Memory B cell (primary cell): ENCODE results near the gene MYRF.

ENCODE experiments used
- ATAC-seq: fragments of 150-1000 bp; cut with Tn5 transposase; 2 replicates; pipeline ENCODE4 v1.10.0; 2021; ENCODE audit warnings: low read depth, mild to moderate bottlenecking, moderate library complexity
- DNase-seq, 2 donors: peaks; one replicate each; pipeline ENCODE4 v3.0.0; 2022; ENCODE audit warnings: low spot score in 2 of 2
- H3K27ac Mint-ChIP-seq: one replicate; pipeline ENCODE4 v1.8.0; 2022; ENCODE audit warnings: mild to moderate bottlenecking, moderate library complexity, mixed read lengths
- H3K27me3 Mint-ChIP-seq: one replicate; pipeline ENCODE4 v1.8.0; 2022; ENCODE audit warnings: mixed read lengths
- H3K36me3 Mint-ChIP-seq: one replicate; pipeline ENCODE4 v1.8.0; 2022; ENCODE audit warnings: mild to moderate bottlenecking, mixed read lengths
- H3K4me1 Mint-ChIP-seq: one replicate; pipeline ENCODE4 v1.8.0; 2022; ENCODE audit warnings: mixed read lengths
- H3K4me3 Mint-ChIP-seq: one replicate; pipeline ENCODE4 v1.8.0; 2022; ENCODE audit warnings: mild to moderate bottlenecking, moderate library complexity, mixed read lengths
- H3K9me3 Mint-ChIP-seq: one replicate; pipeline ENCODE4 v1.8.0; 2022; ENCODE audit warnings: mixed read lengths

The MYRF gene

DNA sequence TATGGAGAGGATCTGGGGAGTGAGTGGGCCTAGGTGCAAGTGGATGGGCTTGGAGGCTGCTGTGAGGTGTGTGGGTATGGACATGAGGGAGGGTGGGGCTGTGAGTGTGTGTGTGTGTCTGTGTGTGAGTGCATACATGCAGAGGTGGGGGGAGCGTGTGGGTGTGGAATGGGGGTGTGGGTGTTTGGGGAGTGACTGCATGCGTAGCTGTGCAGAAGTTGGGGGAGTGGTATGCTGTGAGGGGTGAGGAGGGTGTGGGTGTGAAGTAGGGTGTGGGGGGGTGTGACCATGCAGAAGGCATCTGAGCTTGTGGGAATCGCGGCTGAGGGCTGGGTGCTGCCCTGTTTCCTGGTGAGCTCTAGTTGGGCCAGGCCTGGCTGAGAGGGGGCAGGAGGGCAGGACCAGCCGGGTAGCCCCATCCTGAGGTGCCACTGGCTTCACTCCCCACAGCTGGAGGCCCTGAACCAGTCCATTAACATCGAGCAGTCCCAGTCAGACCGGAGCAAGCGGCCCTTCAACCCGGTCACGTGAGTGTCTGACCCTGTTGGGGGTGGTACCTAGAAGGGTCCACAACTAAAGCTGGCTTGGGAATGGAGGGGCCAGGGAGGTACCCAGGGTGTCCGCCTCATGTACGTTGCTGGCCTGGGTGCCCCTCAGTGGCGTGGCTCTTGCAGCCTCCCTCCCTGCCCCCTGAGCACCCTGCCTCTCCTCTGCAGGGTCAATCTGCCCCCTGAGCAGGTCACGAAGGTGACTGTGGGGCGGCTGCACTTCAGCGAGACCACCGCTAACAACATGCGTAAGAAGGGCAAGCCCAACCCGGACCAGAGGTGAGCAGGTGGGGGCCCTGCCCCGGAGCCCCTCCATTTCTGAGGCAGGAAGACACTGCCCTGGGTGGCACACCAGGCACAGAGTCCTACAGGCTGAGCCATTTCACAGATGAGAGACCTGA, 23.4 kb downstream of the MYRF start:
- Mint-ChIP-seq H3K36me3 (no peaks in the 10 kb centered on the region), H3K9me3 (no peaks in the 10 kb centered on the region), H3K4me3 (peak overlapping the region; percentile 17), H3K4me1 (peaks cover 4% of the 10 kb centered on the region), H3K27me3 (peaks cover 14% of the 10 kb centered on the region), H3K27ac (no peak overlapping the region)
- no peak for DNase-seq
- no peak for ATAC-seq

DNA sequence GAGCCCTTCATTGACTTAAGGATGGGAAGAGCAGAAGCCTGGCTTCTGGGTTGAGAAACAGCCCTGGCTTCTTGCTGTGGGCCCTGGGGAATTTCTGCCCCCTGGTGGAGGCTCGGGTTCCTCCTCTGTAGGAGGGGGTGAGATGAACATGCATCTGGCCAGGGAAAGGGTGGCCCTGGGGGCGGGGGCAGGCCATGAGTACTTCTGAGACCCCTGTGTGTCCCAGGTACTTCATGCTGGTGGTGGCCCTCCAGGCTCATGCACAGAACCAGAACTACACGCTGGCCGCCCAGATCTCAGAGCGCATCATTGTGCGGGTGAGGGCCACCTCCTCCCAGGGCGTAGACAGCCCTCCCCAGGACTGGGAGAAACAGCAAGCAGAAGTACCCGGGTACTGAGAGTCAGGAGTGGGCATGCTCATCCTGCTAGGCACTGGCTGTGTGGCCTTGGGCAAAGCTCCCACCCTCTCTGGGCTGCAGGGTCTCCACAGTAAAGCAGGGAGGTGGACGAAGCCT, 24.2 kb downstream of the MYRF start:
- DNase-seq: peak; percentile 41 to 57
- Mint-ChIP-seq H3K27me3 (peaks cover 14% of the 10 kb centered on the region), H3K9me3 (no peaks in the 10 kb centered on the region), H3K36me3 (no peaks in the 10 kb centered on the region), H3K27ac (no peak overlapping the region), H3K4me1 (peaks cover 2% of the 10 kb centered on the region), H3K4me3 (peak overlapping the region; percentile 53)
- ATAC-seq: peak; percentile 70

DNA sequence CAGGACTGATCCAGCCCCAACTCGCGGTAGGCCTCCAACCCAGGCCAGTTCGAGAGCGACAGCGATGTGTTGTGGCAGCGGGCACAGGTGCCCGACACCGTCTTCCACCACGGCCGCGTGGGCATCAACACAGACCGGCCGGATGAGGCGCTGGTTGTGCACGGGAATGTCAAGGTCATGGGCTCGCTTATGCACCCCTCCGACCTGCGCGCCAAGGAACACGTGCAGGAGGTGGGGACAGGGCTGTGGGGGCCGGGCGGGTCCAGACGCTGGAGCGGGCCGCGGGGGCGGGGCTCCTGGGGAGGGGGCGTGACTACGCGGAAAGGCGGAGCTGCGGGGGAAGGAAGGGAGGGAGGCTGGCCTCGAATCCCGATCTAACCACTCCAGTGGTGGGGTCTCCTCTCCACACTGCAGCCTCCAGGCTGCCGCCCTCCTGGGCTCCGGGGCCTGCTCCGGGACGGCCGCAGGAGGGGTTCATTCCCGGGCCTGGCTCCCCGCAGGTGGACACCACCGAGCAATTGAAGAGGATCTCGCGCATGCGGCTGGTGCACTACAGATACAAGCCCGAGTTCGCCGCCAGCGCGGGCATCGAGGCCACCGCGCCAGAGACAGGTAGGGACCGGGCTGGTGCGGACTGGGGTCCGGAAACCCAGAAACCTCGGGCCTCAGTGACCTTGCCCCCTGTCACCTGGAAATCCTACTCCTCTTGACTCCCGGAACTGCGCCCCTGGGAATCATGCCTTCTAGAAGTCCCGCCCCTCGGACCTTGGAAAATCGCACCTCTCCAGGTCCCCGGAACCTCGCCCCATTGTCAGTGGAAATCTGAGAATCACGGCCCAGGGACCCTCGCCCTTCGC, 25.0 kb downstream of the MYRF start:
- peaks cover 14% of the 10 kb centered on the region for H3K27me3 Mint-ChIP-seq
- peak; percentile 71 for ATAC-seq
- H3K4me3 Mint-ChIP-seq: peak overlapping the region; percentile 57
- no peaks in the 10 kb centered on the region for H3K9me3 Mint-ChIP-seq
- H3K4me1 Mint-ChIP-seq: peaks cover 2% of the 10 kb centered on the region
- no peak overlapping the region for H3K27ac Mint-ChIP-seq
- peak; percentile 40 to 43 for DNase-seq
- no peaks in the 10 kb centered on the region for H3K36me3 Mint-ChIP-seq

DNA sequence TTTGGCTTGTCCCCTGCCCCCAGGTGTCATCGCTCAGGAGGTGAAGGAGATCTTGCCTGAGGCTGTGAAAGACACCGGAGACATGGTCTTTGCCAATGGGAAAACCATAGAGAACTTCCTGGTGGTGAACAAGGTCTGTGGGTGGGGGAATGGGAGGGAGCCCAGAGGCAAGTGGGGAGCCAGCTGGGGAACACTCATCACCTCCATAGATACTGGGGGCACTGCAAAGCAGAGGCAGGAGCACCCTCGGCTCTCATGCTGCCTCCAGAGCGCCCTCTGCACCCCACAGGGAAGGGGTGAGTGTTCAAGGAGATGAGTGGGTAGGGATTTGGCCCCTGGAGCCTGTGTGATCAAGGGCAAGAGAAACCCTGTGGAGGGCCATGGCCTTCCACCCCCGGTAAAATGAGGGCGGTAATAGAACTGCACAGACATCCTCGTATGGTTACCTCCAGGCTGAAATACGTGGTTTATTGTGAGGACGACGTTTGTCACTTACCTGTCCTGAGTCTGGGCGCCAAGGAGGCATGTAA, 26.0 kb downstream of the MYRF start:
- ATAC-seq (no peak), DNase-seq (no peak)
- Mint-ChIP-seq H3K27me3 (peaks cover 13% of the 10 kb centered on the region), H3K4me1 (peaks cover 2% of the 10 kb centered on the region), H3K4me3 (no peak overlapping the region), H3K27ac (no peak overlapping the region), H3K9me3 (no peaks in the 10 kb centered on the region), H3K36me3 (no peaks in the 10 kb centered on the region)

GRCh38 chr11:61778920-61779650, 26.6 kb downstream of the MYRF start:
- Mint-ChIP-seq H3K4me3 (no peak overlapping the region), H3K4me1 (peaks cover 2% of the 10 kb centered on the region), H3K36me3 (peaks cover 3% of the 10 kb centered on the region), H3K27me3 (peaks cover 13% of the 10 kb centered on the region), H3K9me3 (no peaks in the 10 kb centered on the region), H3K27ac (no peak overlapping the region)
- DNase-seq (no peak), ATAC-seq (no peak)

- DNase-seq (no peak), ATAC-seq (no peak)
- Mint-ChIP-seq H3K36me3 (peaks cover 6% of the 10 kb centered on the region), H3K27me3 (peaks cover 10% of the 10 kb centered on the region), H3K9me3 (no peaks in the 10 kb centered on the region), H3K4me3 (no peak overlapping the region), H3K27ac (no peak overlapping the region), H3K4me1 (peaks cover 2% of the 10 kb centered on the region)
These were observed 27.5 kb downstream of the MYRF start for GRCh38 chr11:61779666-61780525.

GRCh38 chr11:61780581-61781162, 28.2 kb downstream of the MYRF start:
- Mint-ChIP-seq H3K4me1 (peaks cover 2% of the 10 kb centered on the region), H3K27ac (no peak overlapping the region), H3K36me3 (peaks cover 8% of the 10 kb centered on the region), H3K4me3 (no peak overlapping the region), H3K27me3 (peaks cover 7% of the 10 kb centered on the region), H3K9me3 (no peaks in the 10 kb centered on the region)
- DNase-seq (no peak), ATAC-seq (no peak)

GRCh38 chr11:61781585-61781984, 29.1 kb downstream of the MYRF start:
- Mint-ChIP-seq H3K4me1 (peaks cover 5% of the 10 kb centered on the region), H3K27me3 (peaks cover 7% of the 10 kb centered on the region)
- no peak for ATAC-seq

DNA sequence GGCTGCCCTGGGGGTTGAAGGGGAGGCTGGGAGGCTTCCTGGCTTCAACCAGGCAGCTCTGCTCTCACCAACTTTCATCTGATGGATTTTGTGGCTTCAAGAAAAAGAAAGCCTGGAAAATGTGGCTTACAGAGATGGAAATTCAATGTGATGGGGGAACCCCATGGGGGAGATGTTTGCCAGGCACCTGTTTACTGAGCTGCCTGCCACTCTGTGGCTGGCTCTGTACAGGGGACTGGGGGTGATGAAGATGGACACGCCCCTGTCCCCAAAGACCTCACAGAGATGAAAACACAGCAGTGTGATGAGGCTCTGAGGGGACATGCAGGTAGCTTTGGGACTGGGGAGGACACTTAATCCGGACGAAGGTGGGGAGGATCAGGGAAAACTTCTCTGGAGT, 29.9 kb downstream of the MYRF start:
- Mint-ChIP-seq H3K27me3 (peaks cover 7% of the 10 kb centered on the region), H3K9me3 (no peaks in the 10 kb centered on the region), H3K27ac (no peak overlapping the region), H3K4me1 (peaks cover 4% of the 10 kb centered on the region), H3K36me3 (peaks cover 8% of the 10 kb centered on the region), H3K4me3 (no peak overlapping the region)
- no peak for ATAC-seq
- no peak for DNase-seq

More at GRCh38 chr11:61781585-61781984, 29.1 kb downstream of the MYRF start:
- no peak for DNase-seq
- no peak overlapping the region for H3K4me3 Mint-ChIP-seq
- H3K36me3 Mint-ChIP-seq: peaks cover 8% of the 10 kb centered on the region
- no peaks in the 10 kb centered on the region for H3K9me3 Mint-ChIP-seq
- no peak overlapping the region for H3K27ac Mint-ChIP-seq

DNA sequence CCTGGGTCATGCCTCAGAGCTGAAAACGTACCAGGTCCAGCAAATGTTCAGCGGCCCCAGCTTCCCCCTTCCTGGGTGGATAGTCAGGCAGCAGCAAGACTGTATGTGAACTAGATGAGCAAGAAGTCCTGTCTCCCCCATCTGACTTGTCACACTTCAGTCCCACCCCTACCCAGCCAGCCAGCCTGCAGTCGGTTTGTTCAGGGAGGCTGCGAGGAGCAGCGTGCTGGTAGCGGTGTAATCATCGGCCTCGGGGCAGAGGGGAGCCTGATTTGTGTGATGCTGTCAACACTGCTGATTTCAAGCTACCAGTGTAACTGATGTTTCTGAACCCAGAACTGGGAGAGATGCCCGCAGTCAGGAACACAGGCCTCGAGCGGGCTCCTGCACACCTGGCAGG, 30.4 kb downstream of the MYRF start:
- H3K27me3 Mint-ChIP-seq: peaks cover 6% of the 10 kb centered on the region
- H3K36me3 Mint-ChIP-seq: peaks cover 8% of the 10 kb centered on the region
- H3K4me3 Mint-ChIP-seq: no peak overlapping the region
- peaks cover 4% of the 10 kb centered on the region for H3K4me1 Mint-ChIP-seq
- H3K9me3 Mint-ChIP-seq: no peaks in the 10 kb centered on the region
- DNase-seq (no peak), ATAC-seq (no peak)
- H3K27ac Mint-ChIP-seq: no peak overlapping the region

DNA sequence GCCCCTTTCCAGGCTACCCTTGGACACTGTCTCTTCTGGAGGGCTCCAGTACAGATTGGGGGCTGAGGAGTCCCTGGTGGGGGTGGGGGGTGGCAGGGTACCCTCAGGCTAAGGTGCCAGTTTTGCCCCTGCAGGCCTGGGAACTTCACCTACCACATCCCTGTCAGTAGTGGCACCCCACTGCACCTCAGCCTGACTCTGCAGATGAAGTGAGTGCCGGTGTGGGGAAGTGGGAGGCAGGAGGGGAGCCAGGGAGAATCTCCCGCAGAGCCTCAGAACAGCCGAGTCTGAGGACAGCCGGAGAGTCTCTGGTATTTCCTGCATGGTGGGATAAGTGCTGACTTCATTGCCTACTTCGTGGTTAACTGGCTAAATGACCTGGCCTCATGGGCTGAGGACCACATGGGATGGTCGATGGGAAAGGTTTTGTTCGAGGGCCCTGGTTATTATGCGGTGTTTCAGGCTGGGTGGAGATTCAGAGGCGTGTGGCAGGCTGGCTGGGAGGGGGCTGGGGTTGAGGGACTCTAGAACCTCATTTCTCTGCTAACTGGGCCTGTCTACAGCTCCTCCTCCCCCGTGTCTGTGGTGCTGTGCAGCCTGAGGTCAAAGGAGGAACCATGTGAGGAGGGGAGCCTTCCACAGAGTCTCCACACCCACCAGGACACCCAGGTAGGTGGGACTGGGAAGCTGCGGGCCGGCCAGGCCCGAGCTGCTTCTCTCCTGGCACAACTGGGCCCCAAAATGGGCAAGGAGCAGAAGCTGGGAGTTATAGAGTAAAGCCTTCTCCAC, 31.5 kb downstream of the MYRF start:
- Mint-ChIP-seq H3K4me3 (no peak overlapping the region), H3K27ac (no peak overlapping the region), H3K36me3 (peaks cover 14% of the 10 kb centered on the region), H3K9me3 (no peaks in the 10 kb centered on the region), H3K27me3 (no peaks in the 10 kb centered on the region), H3K4me1 (peaks cover 7% of the 10 kb centered on the region)
- no peak for ATAC-seq
- DNase-seq: no peak

- Mint-ChIP-seq H3K36me3 (peaks cover 14% of the 10 kb centered on the region), H3K4me1 (peaks cover 7% of the 10 kb centered on the region), H3K27me3 (no peaks in the 10 kb centered on the region), H3K27ac (no peak overlapping the region), H3K4me3 (no peak overlapping the region), H3K9me3 (no peaks in the 10 kb centered on the region)
- no peak for ATAC-seq
- no peak for DNase-seq
These were observed 32.0 kb downstream of the MYRF start for GRCh38 chr11:61784506-61784805.
